Liver (tissue), 9 donors: ENCODE measurements around the gene FNIP1. TPM values are rescaled to one million over a fixed set of nuclear protein-coding genes. Genes with fewer than 3 reads are reported as not detected.

Source experiments
- DNase-seq: peaks from one replicate; pipeline ENCODE4 v3.0.0-alpha.2; 2017; ENCODE audit warnings: low spot score
- H3K27ac ChIP-seq, 2 donors: one replicate each; pipeline ENCODE4 v1.7.0; 2013; ENCODE audit warnings: inconsistent platforms in 2 of 2, low read length in 2 of 2, control low read depth in 1 of 2, low read depth in 1 of 2, mild to moderate bottlenecking in 1 of 2
- H3K27me3 ChIP-seq, 4 donors: one replicate each; pipeline versions ENCODE4 v1.6.1 to v1.7.0; 2013; ENCODE audit warnings: low read length in 3 of 4, inconsistent platforms in 1 of 4, mild to moderate bottlenecking in 1 of 4, moderate library complexity in 1 of 4; ENCODE audit not compliant: control insufficient read depth in 4 of 4, insufficient read depth in 4 of 4
- H3K36me3 ChIP-seq, 4 donors: one replicate each; pipeline versions ENCODE4 v1.6.1 to v1.7.0; 2013; ENCODE audit warnings: low read length in 3 of 4, mild to moderate bottlenecking in 3 of 4, low read depth in 1 of 4, moderate library complexity in 1 of 4; ENCODE audit not compliant: control insufficient read depth in 4 of 4, insufficient read depth in 3 of 4
- H3K4me1 ChIP-seq, 4 donors: one replicate each; pipeline versions ENCODE4 v1.6.1 to v1.7.0; 2013; ENCODE audit warnings: low read length in 3 of 4, mild to moderate bottlenecking in 3 of 4, moderate library complexity in 1 of 4; ENCODE audit not compliant: control insufficient read depth in 4 of 4, insufficient read depth in 4 of 4
- H3K4me3 ChIP-seq, 3 donors: one replicate each; pipeline versions ENCODE4 v1.6.1 to v1.7.0; 2013; ENCODE audit warnings: low read length in 3 of 3, control low read depth in 1 of 3, low read depth in 1 of 3, mild to moderate bottlenecking in 1 of 3
- H3K9ac ChIP-seq, 2 donors: one replicate each; pipeline ENCODE4 v1.7.0; 2013; ENCODE audit warnings: low read length in 2 of 2, mild to moderate bottlenecking in 2 of 2, moderate library complexity in 2 of 2, control low read depth in 1 of 2, low read depth in 1 of 2
- H3K9me3 ChIP-seq, 4 donors: one replicate each; pipeline versions ENCODE4 v1.6.1 to v1.7.0; 2013; ENCODE audit warnings: low read length in 3 of 4; ENCODE audit not compliant: control insufficient read depth in 4 of 4
- ATF3 ChIP-seq: IDR thresholded peaks from 2 replicates; pipeline ENCODE4 v1.6.1; 2016; ENCODE audit warnings: antibody characterized with exemption
- EGR1 ChIP-seq, 2 donors: IDR thresholded peaks; 2 replicates each; pipeline ENCODE4 v1.6.1; 2016 to 2018; ENCODE audit warnings: antibody characterized with exemption in 2 of 2, low read depth in 2 of 2
- FOXA1 ChIP-seq: IDR thresholded peaks from 2 replicates; pipeline ENCODE4 v1.6.1; 2016; ENCODE audit warnings: antibody characterized with exemption
- FOXA2 ChIP-seq: IDR thresholded peaks from 2 replicates; pipeline ENCODE4 v1.6.1; 2016; ENCODE audit warnings: antibody characterized with exemption
- GABPA ChIP-seq, 2 donors: IDR thresholded peaks in 1 of 2; conservative IDR thresholded peaks in 1 of 2; 2 replicates each; pipeline ENCODE4 v1.6.1; 2016; ENCODE audit warnings: antibody characterized with exemption in 2 of 2, mild to moderate bottlenecking in 1 of 2, moderate library complexity in 1 of 2
- HNF4A ChIP-seq, 2 donors: conservative IDR thresholded peaks; 2 replicates each; pipeline ENCODE4 v1.6.1; 2016; ENCODE audit warnings: antibody characterized with exemption in 2 of 2, mild to moderate bottlenecking in 2 of 2
- HNF4G ChIP-seq: IDR thresholded peaks from 2 replicates; pipeline ENCODE4 v1.6.1; 2016; ENCODE audit warnings: antibody characterized with exemption
- JUND ChIP-seq, 2 donors: IDR thresholded peaks; 2 replicates each; pipeline ENCODE4 v1.6.1; 2016; ENCODE audit warnings: antibody characterized with exemption in 2 of 2
- MAX ChIP-seq: IDR thresholded peaks from 2 replicates; pipeline ENCODE4 v1.6.1; 2016; ENCODE audit warnings: antibody characterized with exemption
- NR2F2 ChIP-seq: IDR thresholded peaks from 2 replicates; pipeline ENCODE4 v1.6.1; 2016; ENCODE audit warnings: antibody characterized with exemption
- RAD21 ChIP-seq, 2 donors: IDR thresholded peaks; 2 replicates each; pipeline ENCODE4 v1.6.1; 2016; ENCODE audit warnings: antibody characterized with exemption in 2 of 2, mild to moderate bottlenecking in 2 of 2
- RXRA ChIP-seq, 2 donors: IDR thresholded peaks; 2 replicates each; pipeline ENCODE4 v1.6.1; 2017 to 2018; ENCODE audit warnings: antibody characterized with exemption in 2 of 2, mild to moderate bottlenecking in 1 of 2
- SP1 ChIP-seq: IDR thresholded peaks from 2 replicates; pipeline ENCODE4 v1.6.1; 2018; ENCODE audit warnings: antibody characterized with exemption, mild to moderate bottlenecking
- TAF1 ChIP-seq: conservative IDR thresholded peaks from 2 replicates; pipeline ENCODE4 v1.6.1; 2016; ENCODE audit warnings: antibody characterized with exemption, mild to moderate bottlenecking
- YY1 ChIP-seq: IDR thresholded peaks from 2 replicates; pipeline ENCODE4 v1.6.1; 2016; ENCODE audit warnings: antibody characterized with exemption, mild to moderate bottlenecking
- WGBS: extraction: QIAGEN DNeasy Blood & Tissue Kit; methylation state at CpG from one replicate; pipeline ENCODE4 v1.1.7; 2013; 5-methylcytosine and 5-hydroxymethylcytosine counted together
- polyA plus RNA-seq, 2 donors: library from polyadenylated mRNA; stranded (reverse) in 1 of 2; unstranded in 1 of 2; fragments of 200-250 nt in 1 of 2; fragments of >200 nt in 1 of 2; fragmentation: Nextera tagmentation in 1 of 2; extraction: Ambion mirVana in 1 of 2; gene quantifications; one replicate each; pipeline versions ENCODE4 v1.2.1 to v1.2.3, GENCODE V29; 2013 to 2015
- total RNA-seq, 2 donors: library from RNA; depleted of rRNA; stranded (reverse); fragments of >200 nt; gene quantifications; one replicate each; pipeline ENCODE4 v1.2.3, GENCODE V29; 2014
- TF ChIP-seq, protein P1 (sequence below): IDR thresholded peaks from 2 replicates; pipeline ENCODE4 v1.6.1; 2016; ENCODE audit warnings: antibody characterized with exemption, mild to moderate bottlenecking
- TF ChIP-seq, protein P2 (sequence below): IDR thresholded peaks from 2 replicates; pipeline ENCODE4 v1.6.1; 2016; ENCODE audit warnings: antibody characterized with exemption
- TF ChIP-seq, protein P3 (sequence below): fragments of 150-350 bp; IDR thresholded peaks from 2 replicates; pipeline ENCODE4 v1.5.1; 2017; ENCODE audit warnings: improper control_type of control experiment, low read depth, low read length; ENCODE audit not compliant: missing input control
- donor health status: healthy.
- donor health status: healthy.
- donor health status: healthy.
- donor health status: healthy.
- donor health status: healthy.

The FNIP1 gene
- total and polyA plus RNA-seq, 4 donors: 3.7 to 34.0 (median 13.8) TPM

- Histone ChIP-seq H3K4me3 (no peak overlapping the region), H3K9ac (no peak overlapping the region), H3K27ac (no peak overlapping the region), H3K36me3 (peaks cover 4 to 28% (median 23%) of the 10 kb centered on the region in 4 donors), H3K27me3 (no peaks in the 10 kb centered on the region), H3K4me1 (no peaks in the 10 kb centered on the region), H3K9me3 (no peaks in the 10 kb centered on the region)
- TF ChIP-seq, protein P1, sequence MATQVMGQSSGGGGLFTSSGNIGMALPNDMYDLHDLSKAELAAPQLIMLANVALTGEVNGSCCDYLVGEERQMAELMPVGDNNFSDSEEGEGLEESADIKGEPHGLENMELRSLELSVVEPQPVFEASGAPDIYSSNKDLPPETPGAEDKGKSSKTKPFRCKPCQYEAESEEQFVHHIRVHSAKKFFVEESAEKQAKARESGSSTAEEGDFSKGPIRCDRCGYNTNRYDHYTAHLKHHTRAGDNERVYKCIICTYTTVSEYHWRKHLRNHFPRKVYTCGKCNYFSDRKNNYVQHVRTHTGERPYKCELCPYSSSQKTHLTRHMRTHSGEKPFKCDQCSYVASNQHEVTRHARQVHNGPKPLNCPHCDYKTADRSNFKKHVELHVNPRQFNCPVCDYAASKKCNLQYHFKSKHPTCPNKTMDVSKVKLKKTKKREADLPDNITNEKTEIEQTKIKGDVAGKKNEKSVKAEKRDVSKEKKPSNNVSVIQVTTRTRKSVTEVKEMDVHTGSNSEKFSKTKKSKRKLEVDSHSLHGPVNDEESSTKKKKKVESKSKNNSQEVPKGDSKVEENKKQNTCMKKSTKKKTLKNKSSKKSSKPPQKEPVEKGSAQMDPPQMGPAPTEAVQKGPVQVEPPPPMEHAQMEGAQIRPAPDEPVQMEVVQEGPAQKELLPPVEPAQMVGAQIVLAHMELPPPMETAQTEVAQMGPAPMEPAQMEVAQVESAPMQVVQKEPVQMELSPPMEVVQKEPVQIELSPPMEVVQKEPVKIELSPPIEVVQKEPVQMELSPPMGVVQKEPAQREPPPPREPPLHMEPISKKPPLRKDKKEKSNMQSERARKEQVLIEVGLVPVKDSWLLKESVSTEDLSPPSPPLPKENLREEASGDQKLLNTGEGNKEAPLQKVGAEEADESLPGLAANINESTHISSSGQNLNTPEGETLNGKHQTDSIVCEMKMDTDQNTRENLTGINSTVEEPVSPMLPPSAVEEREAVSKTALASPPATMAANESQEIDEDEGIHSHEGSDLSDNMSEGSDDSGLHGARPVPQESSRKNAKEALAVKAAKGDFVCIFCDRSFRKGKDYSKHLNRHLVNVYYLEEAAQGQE: no peak
- TF ChIP-seq MAX (no peak), ATF3 (no peak), HNF4A (conservative IDR thresholded peaks at IDR 0.05) (no peak), TAF1 (no peak), HNF4G (no peak), RXRA (IDR thresholded peaks at IDR 0.05) (no peak), YY1 (no peak), GABPA (IDR thresholded peaks at IDR 0.05 in 1 of 2, conservative IDR thresholded peaks at IDR 0.05 in 1 of 2) (no peak), JUND (IDR thresholded peaks at IDR 0.05) (no peak), EGR1 (IDR thresholded peaks at IDR 0.05; ENCODE audit: low read depth in 2 of 2) (no peak), SP1 (no peak), RAD21 (IDR thresholded peaks at IDR 0.05) (no peak), FOXA1 (no peak), NR2F2 (no peak)
- TF ChIP-seq, protein P2, sequence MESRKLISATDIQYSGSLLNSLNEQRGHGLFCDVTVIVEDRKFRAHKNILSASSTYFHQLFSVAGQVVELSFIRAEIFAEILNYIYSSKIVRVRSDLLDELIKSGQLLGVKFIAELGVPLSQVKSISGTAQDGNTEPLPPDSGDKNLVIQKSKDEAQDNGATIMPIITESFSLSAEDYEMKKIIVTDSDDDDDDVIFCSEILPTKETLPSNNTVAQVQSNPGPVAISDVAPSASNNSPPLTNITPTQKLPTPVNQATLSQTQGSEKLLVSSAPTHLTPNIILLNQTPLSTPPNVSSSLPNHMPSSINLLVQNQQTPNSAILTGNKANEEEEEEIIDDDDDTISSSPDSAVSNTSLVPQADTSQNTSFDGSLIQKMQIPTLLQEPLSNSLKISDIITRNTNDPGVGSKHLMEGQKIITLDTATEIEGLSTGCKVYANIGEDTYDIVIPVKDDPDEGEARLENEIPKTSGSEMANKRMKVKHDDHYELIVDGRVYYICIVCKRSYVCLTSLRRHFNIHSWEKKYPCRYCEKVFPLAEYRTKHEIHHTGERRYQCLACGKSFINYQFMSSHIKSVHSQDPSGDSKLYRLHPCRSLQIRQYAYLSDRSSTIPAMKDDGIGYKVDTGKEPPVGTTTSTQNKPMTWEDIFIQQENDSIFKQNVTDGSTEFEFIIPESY: no peak
- TF ChIP-seq, protein P3, sequence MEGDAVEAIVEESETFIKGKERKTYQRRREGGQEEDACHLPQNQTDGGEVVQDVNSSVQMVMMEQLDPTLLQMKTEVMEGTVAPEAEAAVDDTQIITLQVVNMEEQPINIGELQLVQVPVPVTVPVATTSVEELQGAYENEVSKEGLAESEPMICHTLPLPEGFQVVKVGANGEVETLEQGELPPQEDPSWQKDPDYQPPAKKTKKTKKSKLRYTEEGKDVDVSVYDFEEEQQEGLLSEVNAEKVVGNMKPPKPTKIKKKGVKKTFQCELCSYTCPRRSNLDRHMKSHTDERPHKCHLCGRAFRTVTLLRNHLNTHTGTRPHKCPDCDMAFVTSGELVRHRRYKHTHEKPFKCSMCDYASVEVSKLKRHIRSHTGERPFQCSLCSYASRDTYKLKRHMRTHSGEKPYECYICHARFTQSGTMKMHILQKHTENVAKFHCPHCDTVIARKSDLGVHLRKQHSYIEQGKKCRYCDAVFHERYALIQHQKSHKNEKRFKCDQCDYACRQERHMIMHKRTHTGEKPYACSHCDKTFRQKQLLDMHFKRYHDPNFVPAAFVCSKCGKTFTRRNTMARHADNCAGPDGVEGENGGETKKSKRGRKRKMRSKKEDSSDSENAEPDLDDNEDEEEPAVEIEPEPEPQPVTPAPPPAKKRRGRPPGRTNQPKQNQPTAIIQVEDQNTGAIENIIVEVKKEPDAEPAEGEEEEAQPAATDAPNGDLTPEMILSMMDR: no peak
- 96% methylated on average over 8 of the region's 8 CpGs for WGBS
- no peak for DNase-seq
Measured at GRCh38 chr5:131710391-131710790, 86.4 kb downstream of the FNIP1 start.

- H3K36me3 ChIP-seq: peaks cover 6 to 38% (median 23%) of the 10 kb centered on the region in 4 donors
- no peaks in the 10 kb centered on the region for H3K9me3 ChIP-seq
- WGBS: 97% methylated on average over 3 of the region's 3 CpGs
- TF ChIP-seq, protein P3: no peak
- no peak for TF ChIP-seq JUND (IDR thresholded peaks at IDR 0.05)
- no peak for TF ChIP-seq RXRA (IDR thresholded peaks at IDR 0.05)
- TF ChIP-seq SP1: no peak
- TF ChIP-seq NR2F2: no peak
- no peak for TF ChIP-seq FOXA2
- TF ChIP-seq RAD21 (IDR thresholded peaks at IDR 0.05): no peak
- TF ChIP-seq ATF3: no peak
- no peak for TF ChIP-seq HNF4A (conservative IDR thresholded peaks at IDR 0.05)
- no peak for TF ChIP-seq YY1
- no peak for TF ChIP-seq EGR1 (IDR thresholded peaks at IDR 0.05; ENCODE audit: low read depth in 2 of 2)
- TF ChIP-seq, protein P1: no peak
- TF ChIP-seq TAF1: no peak
Measured at GRCh38 chr5:131709043-131709442, 87.8 kb downstream of the FNIP1 start.

More at GRCh38 chr5:131709043-131709442, 87.8 kb downstream of the FNIP1 start:
- no peaks in the 10 kb centered on the region for H3K27me3 ChIP-seq
- no peak overlapping the region for H3K4me3 ChIP-seq
- no peak overlapping the region for H3K27ac ChIP-seq
- DNase-seq: no peak
- no peaks in the 10 kb centered on the region for H3K4me1 ChIP-seq
- no peak overlapping the region for H3K9ac ChIP-seq
